ENCODE measurements around the gene SH2D4B. TPM values are rescaled to one million over a fixed set of nuclear protein-coding genes. Genes with fewer than 3 reads are reported as not detected.

Gene SH2D4B
- total and polyA plus RNA-seq, 7 donors, result 0.06 to 0.33 TPM; not detected in 5

GRCh38 chr10:80498078-80498832 lies 39.4 kb upstream of the SH2D4B start:
- no peaks in the 10 kb centered on the region for H3K9me3 ChIP-seq
- H3K36me3 ChIP-seq, result no peaks in the 10 kb centered on the region
- 50 to 62% methylated on average over 8 of the region's 8 CpGs for WGBS, 2 donors
- DNase-seq, result no peak
- H3K4me1 ChIP-seq, result peaks cover 0 to 57% (median 52%) of the 10 kb centered on the region in 4 donors
- no peak overlapping the region for H3K4me3 ChIP-seq
- no peaks in the 10 kb centered on the region for H3K27me3 ChIP-seq
- TF ChIP-seq POLR2A (IDR thresholded peaks at IDR 0.05) (no peak), POLR2AphosphoS5 (IDR thresholded peaks at IDR 0.05) (no peak), EP300 (IDR thresholded peaks at IDR 0.05) (no peak), CTCF (IDR thresholded peaks at IDR 0.05) (no peak)
- intact Hi-C loops (cut with DNase I), result loop anchor here (1.0 kb wide), 1 partner anchor 44 kb away; the partner anchor contains the start of gene TSPAN14
- H3K27ac ChIP-seq, result peak overlapping the region; percentile 77 to 90 (median 82)

DNA sequence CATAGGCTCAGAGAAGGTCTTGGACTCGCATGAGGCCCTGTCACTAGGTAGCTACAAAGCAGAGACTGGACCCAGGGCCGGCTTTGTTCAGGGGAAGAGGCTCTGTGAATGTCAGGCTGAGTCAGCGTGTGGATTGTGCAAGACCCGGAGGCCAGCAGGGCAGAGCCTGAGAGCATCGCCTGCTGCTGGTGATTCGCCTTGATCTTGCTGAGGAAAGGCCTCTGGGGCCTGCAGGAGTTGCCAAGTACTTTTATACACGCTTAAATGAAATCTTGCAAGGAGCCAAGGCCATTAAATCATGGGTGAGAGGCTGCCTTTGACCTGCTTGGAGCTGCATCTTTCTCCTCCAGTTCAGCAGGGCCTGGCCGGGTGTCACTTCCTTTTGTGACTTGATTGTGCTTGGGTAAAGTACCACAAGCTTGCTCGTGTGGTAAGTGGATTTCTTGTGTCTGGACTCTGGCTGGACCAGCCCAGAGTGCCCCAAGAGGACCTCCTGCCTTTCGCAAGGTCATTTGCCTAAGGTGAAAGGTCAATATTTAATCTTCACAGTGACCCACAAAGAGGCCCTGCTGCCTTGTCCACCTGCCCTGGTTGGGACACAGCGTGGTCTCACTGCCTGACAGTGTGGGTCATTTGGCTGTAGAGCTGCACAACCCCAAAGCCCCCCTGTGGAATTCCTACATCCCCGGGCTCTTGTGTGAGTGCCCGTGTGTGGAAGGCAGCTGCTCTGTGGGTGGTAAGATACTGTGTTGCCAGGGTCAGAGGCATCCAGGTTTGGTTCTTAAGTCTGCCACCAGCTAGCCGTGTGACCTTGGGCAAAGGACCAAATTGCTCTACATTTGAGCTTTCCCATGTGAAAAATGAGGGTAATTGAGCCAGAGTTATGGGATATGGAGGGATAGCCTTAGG lies 38.6 kb upstream of the SH2D4B start:
- Histone ChIP-seq H3K4me3 (no peak overlapping the region), H3K36me3 (no peaks in the 10 kb centered on the region), H3K27me3 (no peaks in the 10 kb centered on the region), H3K9me3 (no peaks in the 10 kb centered on the region), H3K27ac (peak overlapping the region; percentile 77 to 90 (median 82)), H3K4me1 (peaks cover 0 to 61% (median 53%) of the 10 kb centered on the region in 4 donors)
- 33 to 38% methylated on average over 14 of the region's 14 CpGs for WGBS, 2 donors
- intact Hi-C loops (cut with DNase I), result loop anchor here (1.0 kb wide), 1 partner anchor 45 kb away; the partner anchor contains the start of gene TSPAN14
- TF ChIP-seq CTCF (IDR thresholded peaks at IDR 0.05), result no peak
- TF ChIP-seq EP300 (IDR thresholded peaks at IDR 0.05), result peak in 2 of 4 donors; percentile 56 to 68
- peak; percentile 81 to 88 (median 85) for TF ChIP-seq POLR2AphosphoS5 (IDR thresholded peaks at IDR 0.05)
- TF ChIP-seq POLR2A (IDR thresholded peaks at IDR 0.05), result no peak
- peak; percentile 99 for DNase-seq

DNA sequence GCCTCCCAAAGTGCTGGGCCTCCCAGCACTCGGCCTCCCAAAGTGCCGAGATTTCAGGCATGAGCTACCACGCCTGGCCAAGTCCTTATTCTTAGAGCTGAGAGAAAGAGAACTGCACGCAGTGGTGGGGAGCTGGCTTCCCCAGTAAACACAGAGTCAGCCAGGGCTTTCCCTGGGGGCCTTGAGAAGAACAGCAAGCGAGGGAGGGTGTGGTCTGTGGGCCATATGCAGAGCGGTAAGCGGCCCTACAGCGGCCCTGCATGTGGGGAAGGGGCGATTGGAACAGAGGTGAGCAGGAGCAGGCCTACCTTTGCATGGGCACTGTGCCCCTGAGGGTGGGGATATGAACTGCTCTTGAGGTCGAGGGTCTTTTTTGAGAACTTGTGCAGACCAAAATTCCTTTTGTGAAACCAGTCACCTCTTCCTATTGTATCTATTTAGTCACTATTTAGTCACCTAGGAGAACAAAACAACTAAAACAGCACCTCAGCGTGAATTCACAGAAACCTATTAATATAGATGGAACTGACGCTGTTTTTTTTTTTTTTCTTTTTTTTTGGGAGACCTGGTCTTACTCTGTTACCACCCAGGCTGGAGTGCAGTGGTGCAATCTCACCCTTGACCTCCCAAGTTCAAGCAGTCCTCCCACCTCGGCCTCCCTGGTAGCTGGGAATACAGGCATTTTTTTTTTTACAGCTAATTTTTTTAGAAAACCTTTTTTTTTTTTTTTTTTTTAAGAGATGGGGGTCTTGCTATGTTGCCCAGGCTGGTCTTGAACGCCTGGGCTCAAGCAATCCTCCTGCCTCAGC lies 36.9 kb upstream of the SH2D4B start:
- no peak for DNase-seq
- Histone ChIP-seq H3K4me3 (no peak overlapping the region), H3K4me1 (peaks cover 0 to 75% (median 64%) of the 10 kb centered on the region in 4 donors), H3K36me3 (no peaks in the 10 kb centered on the region), H3K9me3 (no peaks in the 10 kb centered on the region), H3K27me3 (no peaks in the 10 kb centered on the region), H3K27ac (peak overlapping the region; percentile 39 to 90 (median 82))
- 68 to 89% methylated on average over 14 of the region's 14 CpGs for WGBS, 2 donors
- TF ChIP-seq EP300 (IDR thresholded peaks at IDR 0.05) (no peak), POLR2AphosphoS5 (IDR thresholded peaks at IDR 0.05) (no peak), CTCF (IDR thresholded peaks at IDR 0.05) (no peak), POLR2A (IDR thresholded peaks at IDR 0.05) (no peak)
- intact Hi-C loops (cut with DNase I), result no loop called here

GRCh38 chr10:80501381-80501912 lies 36.3 kb upstream of the SH2D4B start:
- no peak overlapping the region for H3K4me3 ChIP-seq
- H3K27me3 ChIP-seq, result no peaks in the 10 kb centered on the region
- H3K36me3 ChIP-seq, result no peaks in the 10 kb centered on the region
- H3K9me3 ChIP-seq, result no peaks in the 10 kb centered on the region
- WGBS, 2 donors, result 93 to 96% methylated on average over 3 of the region's 3 CpGs
- TF ChIP-seq EP300 (IDR thresholded peaks at IDR 0.05), result no peak
- no peak for TF ChIP-seq CTCF (IDR thresholded peaks at IDR 0.05)
- TF ChIP-seq POLR2A (IDR thresholded peaks at IDR 0.05), result no peak
- no peak for TF ChIP-seq POLR2AphosphoS5 (IDR thresholded peaks at IDR 0.05)
- peak overlapping the region in 3 of 4 donors; percentile 77 to 90 (median 87) for H3K27ac ChIP-seq
- intact Hi-C loops (cut with DNase I), result no loop called here
- DNase-seq, result no peak
- peaks cover 0 to 78% (median 69%) of the 10 kb centered on the region in 4 donors for H3K4me1 ChIP-seq

Data from sigmoid colon (tissue), 7 donors.